Activated CD4-positive, alpha-beta T cell treated with anti-CD3 and anti-CD28 coated beads, Interleukin-2, amount 10 ng/mL, durations not matched to agents 7 days and 5 days (primary cell): Measurements from ENCODE around the gene B9D1. TPM values are rescaled to one million over a fixed set of nuclear protein-coding genes. Genes with fewer than 3 reads are reported as not detected.

Source experiments
- CTCF ChIA-PET: fragments of 350-600 bp; sonication (Branson Sonifier 250); formaldehyde crosslinking; loops from one replicate; lab custom pipeline; 2021; ENCODE audit warnings: antibody characterized with exemption; lab: Charles Lee
- POLR2A ChIA-PET: fragments of 350-600 bp; sonication (Branson Sonifier 250); formaldehyde crosslinking; loops from one replicate; lab custom pipeline; 2021; ENCODE audit warnings: antibody characterized with exemption; lab: Charles Lee
- DNase-seq: peaks from one replicate; pipeline ENCODE4 v3.0.0-alpha.2; 2020
- H3K27ac Mint-ChIP-seq: one replicate; pipeline ENCODE4 v1.8.0; 2021; ENCODE audit warnings: mild to moderate bottlenecking, moderate library complexity, mixed read lengths
- H3K27me3 Mint-ChIP-seq: one replicate; pipeline ENCODE4 v1.8.0; 2021; ENCODE audit warnings: mixed read lengths
- H3K36me3 Mint-ChIP-seq: one replicate; pipeline ENCODE4 v1.8.0; 2021; ENCODE audit warnings: low read depth, mixed read lengths
- H3K4me1 Mint-ChIP-seq: one replicate; pipeline ENCODE4 v1.8.0; 2021; ENCODE audit warnings: mixed read lengths
- H3K4me3 Mint-ChIP-seq: one replicate; pipeline ENCODE4 v1.8.0; 2021; ENCODE audit warnings: mild to moderate bottlenecking, moderate library complexity, mixed read lengths
- H3K9me3 Mint-ChIP-seq: one replicate; pipeline ENCODE4 v1.8.0; 2021; ENCODE audit warnings: mixed read lengths
- total RNA-seq, 2 experiments: library from RNA; stranded (reverse); gene quantifications; one replicate each; pipeline ENCODE4 v1.2.3, GENCODE V29; 2021

The B9D1 gene
- total RNA-seq, 2 experiments from 2014 or later, result 1.3 to 1.6 TPM

DNA sequence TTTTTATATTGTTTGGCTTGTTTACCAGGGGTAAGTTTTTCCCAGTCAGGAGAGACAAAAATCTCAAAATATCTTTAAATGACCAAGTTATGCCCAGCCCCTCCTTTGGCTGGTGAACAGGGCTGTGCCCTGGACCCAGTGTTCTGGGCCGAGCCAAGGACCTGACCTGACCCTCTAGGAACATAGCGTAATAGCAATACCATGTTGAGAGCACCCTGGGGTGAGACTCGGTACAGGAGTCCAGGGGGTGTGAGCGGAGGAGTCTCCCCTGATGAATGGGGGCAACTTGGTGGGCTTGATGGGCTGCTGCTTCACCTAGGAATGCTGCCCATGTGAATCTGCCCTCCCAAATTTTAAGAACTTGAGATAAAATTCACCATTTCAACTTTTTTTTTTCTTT is 47.4 kb downstream of the B9D1 start:
- Mint-ChIP-seq H3K27me3 (peaks cover 5% of the 10 kb centered on the region), H3K4me3 (no peak overlapping the region), H3K9me3 (no peaks in the 10 kb centered on the region), H3K27ac (no peak overlapping the region), H3K4me1 (peaks cover 8% of the 10 kb centered on the region), H3K36me3 (no peaks in the 10 kb centered on the region)
- no peak for DNase-seq
- ChIA-PET POLR2A (no interaction called here), CTCF (no interaction called here)

DNA sequence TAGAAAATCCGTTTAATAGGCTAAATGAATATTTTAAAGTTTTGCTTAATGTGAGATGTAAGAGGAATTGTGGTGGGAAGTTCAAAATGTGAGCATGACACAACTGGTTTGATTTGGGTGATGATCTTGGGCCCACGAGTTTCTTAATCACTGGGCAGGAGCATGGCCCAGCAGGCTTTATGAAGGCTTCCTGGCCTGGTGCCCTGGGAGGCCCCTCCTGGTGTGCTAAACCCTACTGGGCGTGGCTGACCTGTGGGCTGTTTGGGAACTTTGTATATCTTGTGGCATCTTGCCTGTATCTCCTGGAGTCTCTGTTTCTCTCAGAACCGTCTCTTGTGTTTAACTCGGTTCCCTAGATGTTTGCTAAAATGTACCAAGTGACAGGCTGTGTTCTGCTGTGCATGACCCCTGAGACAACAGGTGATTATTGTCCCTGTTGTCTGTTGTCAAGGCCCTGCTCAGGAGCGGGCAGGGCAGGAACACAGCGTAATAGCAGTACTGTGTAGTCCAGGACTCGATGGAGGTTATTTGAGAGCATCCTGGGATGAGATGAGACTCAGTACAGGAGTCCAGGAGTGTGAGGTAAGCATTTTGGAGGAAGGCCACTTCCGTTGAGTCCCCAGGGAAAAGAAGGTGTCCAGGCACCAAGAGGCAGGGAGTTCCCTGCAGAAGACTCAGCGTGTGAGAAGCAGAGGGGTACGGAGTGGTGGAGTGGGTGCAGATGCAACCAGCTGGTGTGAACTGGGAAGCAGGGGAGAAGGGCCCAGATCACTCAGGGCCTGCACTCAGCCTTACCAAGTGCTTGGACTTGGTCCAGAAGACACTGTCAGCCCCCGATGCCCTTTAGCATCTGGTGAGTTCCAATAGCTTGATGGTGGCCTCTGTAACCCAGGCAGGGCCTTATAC is 48.5 kb downstream of the B9D1 start:
- POLR2A ChIA-PET, result no interaction called here
- no peaks in the 10 kb centered on the region for H3K36me3 Mint-ChIP-seq
- no peak overlapping the region for H3K27ac Mint-ChIP-seq
- H3K4me1 Mint-ChIP-seq, result peaks cover 8% of the 10 kb centered on the region
- no peaks in the 10 kb centered on the region for H3K9me3 Mint-ChIP-seq
- peaks cover 14% of the 10 kb centered on the region for H3K27me3 Mint-ChIP-seq
- CTCF ChIA-PET, result no interaction called here
- no peak overlapping the region for H3K4me3 Mint-ChIP-seq
- DNase-seq, result no peak

- peaks cover 8% of the 10 kb centered on the region for H3K4me1 Mint-ChIP-seq
- peaks cover 20% of the 10 kb centered on the region for H3K27me3 Mint-ChIP-seq
- no peak for DNase-seq
- POLR2A ChIA-PET, result no interaction called here
- no peak overlapping the region for H3K4me3 Mint-ChIP-seq
- no peaks in the 10 kb centered on the region for H3K36me3 Mint-ChIP-seq
- no peak overlapping the region for H3K27ac Mint-ChIP-seq
- H3K9me3 Mint-ChIP-seq, result no peaks in the 10 kb centered on the region
- CTCF ChIA-PET, result interaction anchor here (1.8 kb wide), 1 partner anchor 10 kb away, joined by 4 read pairs; no protein-coding TSS in a partner anchor
Measured at GRCh38 chr17:19313066-19313745, 49.3 kb downstream of the B9D1 start.

DNA sequence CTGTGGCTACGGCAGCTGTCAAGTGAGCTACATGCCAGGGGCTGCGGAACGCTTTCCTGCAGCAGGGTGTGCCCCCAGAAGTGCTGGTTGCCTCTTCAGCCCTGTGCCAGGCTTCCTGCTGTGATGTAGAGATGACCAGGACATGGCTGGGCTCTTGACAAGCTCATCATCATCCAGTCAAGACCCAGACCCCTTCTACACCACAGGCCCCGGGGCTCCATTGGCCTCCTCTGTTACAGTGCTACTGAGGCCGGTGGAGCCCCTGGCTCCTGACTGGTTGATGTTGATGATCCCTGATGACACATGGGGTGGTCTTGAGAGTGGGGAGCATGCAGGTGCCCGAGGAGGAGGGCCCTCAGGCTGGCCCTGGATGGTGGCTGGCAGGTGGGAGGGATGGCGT is 50.1 kb downstream of the B9D1 start:
- Mint-ChIP-seq H3K36me3 (no peaks in the 10 kb centered on the region), H3K4me1 (peaks cover 12% of the 10 kb centered on the region), H3K9me3 (no peaks in the 10 kb centered on the region), H3K4me3 (no peak overlapping the region), H3K27me3 (peaks cover 23% of the 10 kb centered on the region), H3K27ac (no peak overlapping the region)
- DNase-seq, result no peak
- ChIA-PET POLR2A (no interaction called here), CTCF (interaction anchor here (0.6 to 1.8 kb wide), 2 partner anchors 11 to 118 kb away, joined by 3 to 4 read pairs; no protein-coding TSS in a partner anchor)

GRCh38 chr17:19311421-19312215 is 50.9 kb downstream of the B9D1 start:
- DNase-seq, result no peak
- no peaks in the 10 kb centered on the region for H3K36me3 Mint-ChIP-seq
- no peak overlapping the region for H3K27ac Mint-ChIP-seq
- no peaks in the 10 kb centered on the region for H3K9me3 Mint-ChIP-seq
- ChIA-PET POLR2A (no interaction called here), CTCF (interaction anchor here (0.6 to 1.8 kb wide), 2 partner anchors 11 to 119 kb away, joined by 3 to 4 read pairs; no protein-coding TSS in a partner anchor)
- peaks cover 16% of the 10 kb centered on the region for H3K4me1 Mint-ChIP-seq
- no peak overlapping the region for H3K4me3 Mint-ChIP-seq
- H3K27me3 Mint-ChIP-seq, result peaks cover 27% of the 10 kb centered on the region

DNA sequence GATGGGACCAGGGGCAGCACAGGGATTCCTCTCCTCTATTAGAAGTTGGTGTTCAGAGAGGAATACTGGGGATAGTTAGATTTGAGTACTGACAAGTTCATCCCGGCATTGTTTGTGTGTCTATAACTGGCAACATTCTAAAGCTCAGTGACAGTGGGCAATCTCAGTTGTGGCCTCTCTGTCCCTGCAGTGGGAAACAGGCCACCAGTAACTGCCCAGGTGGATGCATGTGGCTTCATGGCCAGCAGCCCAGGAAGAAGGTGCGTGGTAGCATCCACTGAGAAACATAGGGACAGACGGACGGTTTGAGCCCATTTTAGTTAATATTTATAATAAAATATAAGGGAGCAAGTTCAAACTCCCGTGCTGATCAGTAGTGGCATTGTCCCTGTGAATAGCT is 51.5 kb downstream of the B9D1 start:
- no peaks in the 10 kb centered on the region for H3K9me3 Mint-ChIP-seq
- ChIA-PET CTCF (interaction anchor here (1.8 kb wide), 1 partner anchor 12 kb away, joined by 4 read pairs; no protein-coding TSS in a partner anchor), POLR2A (no interaction called here)

DNA sequence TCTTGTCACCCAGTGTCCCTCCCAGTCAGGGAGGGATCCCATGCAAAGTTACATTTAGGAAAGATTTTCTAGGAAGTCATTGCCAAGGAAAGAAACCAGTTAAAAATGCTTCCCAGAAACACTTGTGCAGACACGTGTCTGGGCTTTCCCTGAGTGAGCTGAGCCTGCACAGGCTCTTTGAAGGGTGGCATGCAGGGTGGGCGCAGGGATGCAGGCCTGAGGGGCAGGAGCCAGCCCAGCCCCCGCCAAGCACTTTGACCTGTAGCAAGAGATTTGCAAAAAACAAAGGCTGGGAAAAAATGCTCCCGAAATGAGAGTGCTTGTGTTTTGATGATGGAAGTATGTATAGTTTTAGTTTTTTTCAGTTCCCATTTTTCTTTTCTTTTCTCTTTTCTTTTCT is 52.4 kb downstream of the B9D1 start:
- no peaks in the 10 kb centered on the region for H3K36me3 Mint-ChIP-seq
- no peaks in the 10 kb centered on the region for H3K9me3 Mint-ChIP-seq
- no peak overlapping the region for H3K27ac Mint-ChIP-seq
- H3K4me3 Mint-ChIP-seq, result no peak overlapping the region
- no peak for DNase-seq
- peaks cover 34% of the 10 kb centered on the region for H3K27me3 Mint-ChIP-seq
- POLR2A ChIA-PET, result interaction anchor here (0.7 kb wide), 1 partner anchor 946 kb away, joined by 3 read pairs; no protein-coding TSS in a partner anchor
- CTCF ChIA-PET, result no interaction called here
- peaks cover 30% of the 10 kb centered on the region for H3K4me1 Mint-ChIP-seq

More for the DNA sequence above, 51.5 kb downstream of the B9D1 start:
- Mint-ChIP-seq H3K4me1 (peaks cover 22% of the 10 kb centered on the region), H3K27me3 (peaks cover 32% of the 10 kb centered on the region), H3K4me3 (no peak overlapping the region), H3K36me3 (no peaks in the 10 kb centered on the region), H3K27ac (no peak overlapping the region)
- DNase-seq, result no peak

GRCh38 chr17:19309701-19310100 is 52.8 kb downstream of the B9D1 start:
- Mint-ChIP-seq H3K36me3 (no peaks in the 10 kb centered on the region), H3K4me3 (no peak overlapping the region), H3K27me3 (peaks cover 35% of the 10 kb centered on the region), H3K4me1 (peaks cover 32% of the 10 kb centered on the region), H3K27ac (no peak overlapping the region), H3K9me3 (no peaks in the 10 kb centered on the region)
- ChIA-PET CTCF (interaction anchor here (1.2 to 1.4 kb wide), 2 partner anchors 10 to 25 kb away, joined by 3 read pairs; no protein-coding TSS in a partner anchor), POLR2A (interaction anchor here (0.7 kb wide), 1 partner anchor 947 kb away, joined by 3 read pairs; no protein-coding TSS in a partner anchor)
- DNase-seq, result no peak

- ChIA-PET CTCF (interaction anchor here (0.6 to 1.4 kb wide), 4 partner anchors 9 to 23 kb away, joined by 3 to 5 read pairs (median 4); no protein-coding TSS in a partner anchor), POLR2A (interaction anchor here (0.8 kb wide), 1 partner anchor 191 kb away, joined by 4 read pairs; no protein-coding TSS in a partner anchor)
- no peaks in the 10 kb centered on the region for H3K36me3 Mint-ChIP-seq
- no peak overlapping the region for H3K27ac Mint-ChIP-seq
- peaks cover 38% of the 10 kb centered on the region for H3K4me1 Mint-ChIP-seq
- H3K4me3 Mint-ChIP-seq, result no peak overlapping the region
- H3K9me3 Mint-ChIP-seq, result no peaks in the 10 kb centered on the region
- DNase-seq, result no peak
- H3K27me3 Mint-ChIP-seq, result peaks cover 35% of the 10 kb centered on the region
Measured at GRCh38 chr17:19308398-19308797, 54.1 kb downstream of the B9D1 start.

- CTCF ChIA-PET, result interaction anchor here (1.1 to 1.8 kb wide), 2 partner anchors 10 to 20 kb away, joined by 3 to 5 read pairs; no protein-coding TSS in a partner anchor
Measured at GRCh38 chr17:19307521-19307920, 55.0 kb downstream of the B9D1 start.

GRCh38 chr17:19306160-19307111 is 56.1 kb downstream of the B9D1 start:
- Mint-ChIP-seq H3K27me3 (peaks cover 38% of the 10 kb centered on the region), H3K4me1 (peaks cover 31% of the 10 kb centered on the region), H3K27ac (peak overlapping the region; percentile 43), H3K4me3 (no peak overlapping the region), H3K9me3 (no peaks in the 10 kb centered on the region), H3K36me3 (no peaks in the 10 kb centered on the region)
- CTCF ChIA-PET, result interaction anchor here (0.9 to 1.8 kb wide), 7 partner anchors 9 to 59 kb away, joined by 3 to 5 read pairs (median 3); partner anchors contain the start of gene B9D1
- DNase-seq, result peak; percentile 67
- POLR2A ChIA-PET, result interaction anchor here (0.5 kb wide), 1 partner anchor 30 kb away, joined by 4 read pairs; no protein-coding TSS in a partner anchor

More at GRCh38 chr17:19307521-19307920, 55.0 kb downstream of the B9D1 start:
- H3K36me3 Mint-ChIP-seq, result no peaks in the 10 kb centered on the region
- peaks cover 38% of the 10 kb centered on the region for H3K4me1 Mint-ChIP-seq
- POLR2A ChIA-PET, result no interaction called here
- no peak overlapping the region for H3K27ac Mint-ChIP-seq
- DNase-seq, result no peak
- no peaks in the 10 kb centered on the region for H3K9me3 Mint-ChIP-seq
- no peak overlapping the region for H3K4me3 Mint-ChIP-seq
- H3K27me3 Mint-ChIP-seq, result peaks cover 35% of the 10 kb centered on the region
